H1 (cell line): ENCODE data around the gene NXT1. TPM values are rescaled to one million over a fixed set of nuclear protein-coding genes. Genes with fewer than 3 reads are reported as not detected.

ENCODE experiments used
- CTCF ChIA-PET: fragments of 300-600 bp; sonication (Branson Sonifier 250); formaldehyde crosslinking; loops from one replicate; lab custom pipeline; 2021; ENCODE audit not compliant: partially characterized antibody; lab: Charles Lee
- POLR2A ChIA-PET: fragments of 300-600 bp; sonication (Branson Sonifier 250); formaldehyde crosslinking; loops from one replicate; lab custom pipeline; 2021; ENCODE audit warnings: inconsistent platforms; ENCODE audit not compliant: partially characterized antibody; lab: Charles Lee
- DNase-seq, 2 experiments: peaks; one replicate each; pipeline versions ENCODE4 v3.0.0 to v3.0.0-alpha.2; 2010 to 2022; ENCODE audit warnings: low spot score in 2 of 2, low read depth in 1 of 2, mixed read lengths in 1 of 2
- FAIRE-seq: peaks from 2 replicates; lab custom pipeline; 2011; peaks lifted over from hg19 to GRCh38; lab: Jason Lieb, UNC
- H2AFZ ChIP-seq: 2 replicates; pipeline ENCODE4 v1.8.1; 2012; ENCODE audit warnings: low read length, inconsistent platforms
- H2AK5ac ChIP-seq: 2 replicates; pipeline ENCODE4 v1.6.1; 2013; ENCODE audit warnings: low read depth, low read length
- H2BK120ac ChIP-seq: replicated peaks from 2 replicates; pipeline ENCODE3; 2013; ENCODE audit warnings: low read depth, low read length, inconsistent platforms
- H2BK12ac ChIP-seq: 2 replicates; pipeline ENCODE4 v1.6.1; 2013; ENCODE audit warnings: low read depth, low read length
- H2BK15ac ChIP-seq: 2 replicates; pipeline ENCODE4 v1.6.1; 2013; ENCODE audit warnings: low read length
- H2BK20ac ChIP-seq: 2 replicates; pipeline ENCODE4 v1.6.1; 2013; ENCODE audit warnings: low read length
- H2BK5ac ChIP-seq: 2 replicates; pipeline ENCODE4 v1.6.1; 2013; ENCODE audit warnings: low read depth, low read length
- H3K14ac ChIP-seq: 2 replicates; pipeline ENCODE4 v1.6.1; 2013; ENCODE audit warnings: inconsistent platforms; ENCODE audit not compliant: insufficient read length
- H3K18ac ChIP-seq: 2 replicates; pipeline ENCODE4 v1.6.1; 2013; ENCODE audit warnings: low read length; ENCODE audit errors: extremely low read depth
- H3K23ac ChIP-seq: 2 replicates; pipeline ENCODE4 v1.6.1; 2013; ENCODE audit warnings: inconsistent platforms; ENCODE audit not compliant: insufficient read length
- H3K23me2 ChIP-seq: 2 replicates; pipeline ENCODE4 v1.6.1; 2013; ENCODE audit warnings: low read depth, low read length
- H3K27ac ChIP-seq: 2 replicates; pipeline ENCODE4 v1.6.1; 2011; ENCODE audit warnings: low read depth, low read length, inconsistent platforms
- H3K27me3 ChIP-seq, 4 experiments: replicated peaks in 1 of 4; 1 replicate in 1 of 4; 2 replicates in 3 of 4; pipeline versions ENCODE4 v1.6.1 to v1.8.1; 2011 to 2013; ENCODE audit warnings: low read length in 3 of 4, mild to moderate bottlenecking in 3 of 4, inconsistent platforms in 2 of 4, mixed read lengths in 2 of 4, moderate library complexity in 1 of 4; ENCODE audit not compliant: control insufficient read depth in 3 of 4, insufficient read depth in 3 of 4; ENCODE audit errors: extremely low read depth in 1 of 4
- H3K36me3 ChIP-seq, 4 experiments: 2 replicates each; pipeline versions ENCODE4 v1.6.1 to v1.8.1; 2011 to 2013; ENCODE audit warnings: mild to moderate bottlenecking in 4 of 4, low read length in 3 of 4, moderate library complexity in 2 of 4, control low read depth in 1 of 4, inconsistent platforms in 1 of 4; ENCODE audit not compliant: insufficient read depth in 4 of 4, control insufficient read depth in 2 of 4
- H3K4ac ChIP-seq: replicated peaks from 2 replicates; pipeline ENCODE3; 2013; ENCODE audit warnings: low read length, low read depth, mixed read lengths, inconsistent platforms; ENCODE audit not compliant: insufficient read length
- H3K4me1 ChIP-seq, 4 experiments: replicated peaks in 1 of 4; 1 replicate in 1 of 4; 2 replicates in 3 of 4; pipeline versions ENCODE4 v1.6.1 to v1.8.1; 2011 to 2013; ENCODE audit warnings: low read length in 3 of 4, inconsistent platforms in 2 of 4, mixed read lengths in 1 of 4; ENCODE audit not compliant: insufficient read depth in 4 of 4, control insufficient read depth in 3 of 4
- H3K4me2 ChIP-seq, 2 experiments: 2 replicates each; pipeline versions ENCODE4 v1.6.1 to v1.8.1; 2011 to 2013; ENCODE audit warnings: low read depth in 2 of 2, low read length in 2 of 2, control low read depth in 1 of 2, inconsistent platforms in 1 of 2, mild to moderate bottlenecking in 1 of 2; ENCODE audit not compliant: insufficient read depth in 1 of 2
- H3K4me3 ChIP-seq, 4 experiments: fragments of 200-600, 300-600 bp in 1 of 4; sonication (generic), shearing (Covaris generic), sonication (Bioruptor Twin) in 1 of 4; 2 replicates each; pipeline versions ENCODE4 v1.5.1 to v1.8.1; 2011 to 2016; ENCODE audit warnings: low read length in 4 of 4, low read depth in 3 of 4, control low read depth in 2 of 4, inconsistent platforms in 2 of 4, mild to moderate bottlenecking in 2 of 4, mixed read lengths in 1 of 4, moderate library complexity in 1 of 4; ENCODE audit not compliant: insufficient read depth in 2 of 4; ENCODE audit errors: extremely low read depth in 1 of 4
- H3K56ac ChIP-seq: replicated peaks from 2 replicates; pipeline ENCODE3; 2013; ENCODE audit warnings: low read depth, mild to moderate bottlenecking, mixed read lengths, low read length, inconsistent platforms; ENCODE audit not compliant: insufficient read length
- H3K79me1 ChIP-seq: 2 replicates; pipeline ENCODE4 v1.6.1; 2013; ENCODE audit warnings: low read depth, low read length, control low read depth
- H3K79me2 ChIP-seq, 2 experiments: 2 replicates each; pipeline versions ENCODE4 v1.6.1 to v1.8.1; 2012 to 2013; ENCODE audit warnings: low read length in 2 of 2, mild to moderate bottlenecking in 2 of 2, inconsistent platforms in 1 of 2; ENCODE audit not compliant: insufficient read depth in 2 of 2, control insufficient read depth in 1 of 2
- H3K9ac ChIP-seq, 4 experiments: replicated peaks in 1 of 4; 1 replicate in 1 of 4; 2 replicates in 3 of 4; pipeline versions ENCODE4 v1.6.1 to v1.8.1; 2011 to 2013; ENCODE audit warnings: low read depth in 3 of 4, low read length in 3 of 4, control low read depth in 2 of 4, mild to moderate bottlenecking in 2 of 4, moderate library complexity in 2 of 4, inconsistent platforms in 1 of 4; ENCODE audit errors: extremely low read depth in 1 of 4
- H3K9me3 ChIP-seq, 2 experiments: 2 replicates each; pipeline versions ENCODE4 v1.6.1 to v1.8.1; 2012 to 2013; ENCODE audit warnings: mild to moderate bottlenecking in 2 of 2, moderate library complexity in 2 of 2, control low read depth in 1 of 2, inconsistent platforms in 1 of 2, low read depth in 1 of 2, low read length in 1 of 2, mixed read lengths in 1 of 2; ENCODE audit not compliant: insufficient read depth in 2 of 2
- H4K20me1 ChIP-seq, 2 experiments: replicated peaks in 1 of 2; 2 replicates each; pipeline versions ENCODE3 to v1.8.1; 2011 to 2013; ENCODE audit warnings: inconsistent platforms in 2 of 2, low read length in 2 of 2, mild to moderate bottlenecking in 1 of 2; ENCODE audit not compliant: insufficient read depth in 2 of 2, control insufficient read depth in 1 of 2
- H4K5ac ChIP-seq: 2 replicates; pipeline ENCODE4 v1.6.1; 2013; ENCODE audit warnings: low read length, low read depth, mixed read lengths, inconsistent platforms; ENCODE audit not compliant: insufficient read length
- H4K8ac ChIP-seq: 2 replicates; pipeline ENCODE4 v1.8.0; 2013; ENCODE audit warnings: mild to moderate bottlenecking, moderate library complexity, low read length, inconsistent platforms; ENCODE audit not compliant: insufficient read depth; ENCODE audit errors: extremely low read depth
- H4K91ac ChIP-seq: replicated peaks from 2 replicates; pipeline ENCODE3; 2013; ENCODE audit warnings: low read length, mixed read lengths, inconsistent platforms; ENCODE audit not compliant: insufficient read length
- RBBP5 ChIP-seq: IDR thresholded peaks from 2 replicates; pipeline ENCODE4 v1.7.1; 2012; ENCODE audit warnings: low read depth, mild to moderate bottlenecking, inconsistent platforms, low read length, moderate library complexity, borderline replicate concordance
- RFX5 ChIP-seq: IDR thresholded peaks from 2 replicates; pipeline ENCODE4 v1.6.1; 2011; ENCODE audit warnings: low read depth, low read length, improper control_type of control experiment, borderline replicate concordance
- SIX5 ChIP-seq: IDR thresholded peaks from 2 replicates; pipeline ENCODE4 v1.6.1; 2011; ENCODE audit warnings: mild to moderate bottlenecking, low read depth, low read length
- polyA plus RNA-seq, 7 experiments: library from polyadenylated mRNA; depleted of rRNA in 3 of 7; stranded (reverse) in 5 of 7; unstranded in 2 of 7; fragments of >200 nt in 5 of 7; fragments of 200-250 nt in 2 of 7; gene quantifications; 1 replicate in 5 of 7; 2 replicates in 1 of 7; 4 replicates in 1 of 7; pipeline versions ENCODE4 v1.2.1 to v1.2.3, GENCODE V29; 2011 to 2013; ENCODE audit warnings: missing spikeins in 2 of 7, mixed read lengths in 2 of 7
- total RNA-seq: library from RNA; stranded (reverse); fragmentation: NEBNext Ultra II Directional; extraction: Animal tissue kit (Norgen Biotek cat#: 25700); gene quantifications from 2 replicates; pipeline ENCODE4 v1.2.1, GENCODE V29; 2021

The NXT1 gene
- total and polyA plus RNA-seq, 2 of the 8 experiments (the other 6 are each of a cell fraction or from before 2014, with no cell fraction given): 23.1 to 26.5 TPM

DNA sequence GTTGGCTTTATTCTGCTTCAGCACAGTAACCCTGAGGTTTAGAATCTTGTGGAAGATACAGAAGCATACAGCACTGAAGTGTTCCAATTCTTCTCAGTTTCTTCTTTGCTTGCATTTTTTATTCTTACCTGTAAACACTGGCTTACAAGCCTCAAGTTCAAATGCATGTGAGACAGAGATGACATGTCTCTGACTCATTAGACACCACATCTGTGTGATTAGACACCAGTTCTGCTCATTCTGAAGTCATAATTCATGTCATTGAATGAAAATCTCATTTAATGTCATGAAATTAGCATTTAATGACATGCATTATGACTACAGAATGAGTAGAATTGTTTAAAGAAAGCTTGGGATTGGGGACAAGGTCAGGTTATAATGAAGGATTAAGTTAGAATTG is 17.2 kb downstream of the NXT1 start:
- FAIRE-seq: no peak
- Histone ChIP-seq H2BK20ac (no peak overlapping the region), H3K4me3 (no peak overlapping the region)

More for the DNA sequence above, 17.2 kb downstream of the NXT1 start:
- H2BK5ac ChIP-seq: no peak overlapping the region
- H4K20me1 ChIP-seq: peaks cover 12 to 21% of the 10 kb centered on the region in 2 experiments
- H4K8ac ChIP-seq: no peak overlapping the region
- H4K91ac ChIP-seq: no peak overlapping the region
- peaks cover 12 to 52% (median 32%) of the 10 kb centered on the region in 4 experiments for H3K36me3 ChIP-seq
- H3K79me2 ChIP-seq: peaks cover 0 to 51% of the 10 kb centered on the region in 2 experiments; a peak in 3 of 4 replicates
- no peak overlapping the region for H2AFZ ChIP-seq
- no peak overlapping the region for H3K23ac ChIP-seq
- no peaks in the 10 kb centered on the region for H3K9me3 ChIP-seq
- no peak overlapping the region for H3K14ac ChIP-seq
- CTCF ChIA-PET: interaction anchor here (1.1 kb wide), 1 partner anchor 11 kb away, joined by 3 read pairs; no protein-coding TSS in a partner anchor
- H3K27me3 ChIP-seq: no peaks in the 10 kb centered on the region
- H3K4ac ChIP-seq: no peak overlapping the region
- H3K27ac ChIP-seq: no peak overlapping the region
- no peak overlapping the region for H3K9ac ChIP-seq
- peaks cover 0 to 6% (median 5%) of the 10 kb centered on the region in 4 experiments; a peak in 4 of 7 replicates for H3K4me1 ChIP-seq
- H3K56ac ChIP-seq: no peak overlapping the region
- TF ChIP-seq SIX5 (no peak), RBBP5 (no peak), RFX5 (no peak)
- H2BK12ac ChIP-seq: no peak overlapping the region
- DNase-seq: no peak
- no peak overlapping the region for H2AK5ac ChIP-seq
- no peak overlapping the region for H2BK15ac ChIP-seq
- no peak overlapping the region for H3K18ac ChIP-seq
- peaks cover 2% of the 10 kb centered on the region; the same call in 1 of the 2 replicates for H3K23me2 ChIP-seq
- no peak overlapping the region for H3K4me2 ChIP-seq
- peaks cover 10% of the 10 kb centered on the region for H3K79me1 ChIP-seq
- no peak overlapping the region for H4K5ac ChIP-seq
- no peak overlapping the region for H2BK120ac ChIP-seq
- POLR2A ChIA-PET: interaction anchor here (1.1 kb wide), 1 partner anchor 9 kb away, joined by 3 read pairs; no protein-coding TSS in a partner anchor
